Measurements from ENCODE around the gene MSL3B.

The MSL3B gene

DNA sequence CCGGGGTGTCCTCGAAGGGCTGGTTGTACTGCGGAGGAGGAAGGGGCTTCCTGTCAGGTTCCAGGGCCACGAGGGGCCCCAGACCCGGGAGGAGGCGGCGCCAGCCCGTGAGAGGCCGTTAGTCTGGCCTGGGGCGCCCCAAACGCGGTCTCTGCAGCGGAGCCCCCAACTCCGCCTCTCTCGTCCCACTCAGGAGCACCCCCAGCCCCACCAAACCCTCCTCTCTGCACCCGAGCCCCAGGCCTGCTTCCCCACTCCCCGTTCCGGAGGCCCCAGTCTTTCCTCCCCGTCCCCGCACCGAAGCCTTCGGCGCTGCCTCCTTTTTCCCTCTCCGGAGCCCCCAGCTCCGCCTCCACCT is 14.3 kb downstream of the MSL3B start:
- DNase-seq (ENCODE audit: low read depth in 4 of 4, low spot score in 2 of 4) = no peak

GRCh38 chr2:233853353-233853752 is 14.8 kb downstream of the MSL3B start:
- DNase-seq (ENCODE audit: low read depth in 4 of 4, low spot score in 2 of 4) = no peak

DNA sequence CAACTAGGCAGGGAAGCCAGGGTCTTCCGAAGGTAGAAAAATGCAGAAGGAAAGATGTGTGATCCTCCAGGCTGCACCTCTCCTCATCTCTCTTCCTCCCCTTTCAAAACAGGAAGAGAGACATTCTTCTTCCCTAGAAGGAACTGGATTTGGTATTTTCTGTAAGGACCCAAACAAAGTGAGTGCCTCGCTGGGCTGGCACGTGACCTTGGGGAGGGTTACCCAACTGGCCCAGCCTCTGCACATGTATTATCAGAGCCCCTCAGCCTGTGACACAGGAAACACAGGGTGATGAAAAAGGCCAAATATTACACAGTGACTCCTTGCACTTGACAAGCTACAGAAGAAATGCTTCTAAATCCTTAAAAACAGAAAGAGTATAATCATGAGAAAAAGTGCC is 16.1 kb downstream of the MSL3B start:
- DNase-seq (ENCODE audit: low read depth in 4 of 4, low spot score in 2 of 4) = no peak

GRCh38 chr2:233851169-233851568 is 17.0 kb downstream of the MSL3B start:
- DNase-seq (ENCODE audit: low read depth in 4 of 4, low spot score in 2 of 4) = no peak

- DNase-seq (ENCODE audit: low read depth in 4 of 4, low spot score in 2 of 4) = no peak
These were observed 17.4 kb downstream of the MSL3B start for GRCh38 chr2:233850745-233851144.

DNA sequence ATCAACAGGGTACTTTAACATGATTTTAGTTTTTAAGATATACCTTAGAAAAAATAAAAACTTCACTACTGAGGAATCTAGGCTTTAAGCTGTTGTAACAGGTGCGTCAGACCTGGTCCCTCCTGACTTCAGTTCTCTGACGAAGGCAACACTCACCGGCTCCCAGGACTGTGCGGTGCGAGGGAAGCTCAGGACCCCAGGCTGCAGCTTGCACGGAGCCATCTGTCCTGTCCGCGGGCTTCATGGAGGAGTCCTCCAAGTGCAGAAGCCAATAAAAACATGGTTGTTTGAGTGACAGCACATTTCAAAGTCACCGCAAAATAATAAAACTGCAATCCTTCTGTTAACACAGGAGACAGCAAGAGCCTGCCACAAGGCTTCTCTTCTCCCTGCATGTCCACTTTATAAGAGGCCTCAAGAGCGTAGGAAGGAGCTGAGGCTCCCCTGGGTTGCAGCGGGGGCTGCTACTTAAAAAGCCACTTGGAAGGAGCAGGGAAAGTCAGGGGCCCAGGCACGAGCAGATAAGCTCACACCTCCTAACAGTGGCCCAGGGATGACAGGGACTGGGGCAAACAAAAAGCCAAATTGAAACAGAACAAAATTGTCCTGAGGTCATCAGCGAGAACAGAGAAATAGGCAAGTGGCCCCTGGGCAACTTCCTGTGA is 18.4 kb downstream of the MSL3B start:
- no peak for DNase-seq (ENCODE audit: low read depth in 4 of 4, low spot score in 2 of 4)

GRCh38 chr2:233848276-233848675 is 19.9 kb downstream of the MSL3B start:
- DNase-seq (ENCODE audit: low read depth in 4 of 4, low spot score in 2 of 4) = no peak

DNA sequence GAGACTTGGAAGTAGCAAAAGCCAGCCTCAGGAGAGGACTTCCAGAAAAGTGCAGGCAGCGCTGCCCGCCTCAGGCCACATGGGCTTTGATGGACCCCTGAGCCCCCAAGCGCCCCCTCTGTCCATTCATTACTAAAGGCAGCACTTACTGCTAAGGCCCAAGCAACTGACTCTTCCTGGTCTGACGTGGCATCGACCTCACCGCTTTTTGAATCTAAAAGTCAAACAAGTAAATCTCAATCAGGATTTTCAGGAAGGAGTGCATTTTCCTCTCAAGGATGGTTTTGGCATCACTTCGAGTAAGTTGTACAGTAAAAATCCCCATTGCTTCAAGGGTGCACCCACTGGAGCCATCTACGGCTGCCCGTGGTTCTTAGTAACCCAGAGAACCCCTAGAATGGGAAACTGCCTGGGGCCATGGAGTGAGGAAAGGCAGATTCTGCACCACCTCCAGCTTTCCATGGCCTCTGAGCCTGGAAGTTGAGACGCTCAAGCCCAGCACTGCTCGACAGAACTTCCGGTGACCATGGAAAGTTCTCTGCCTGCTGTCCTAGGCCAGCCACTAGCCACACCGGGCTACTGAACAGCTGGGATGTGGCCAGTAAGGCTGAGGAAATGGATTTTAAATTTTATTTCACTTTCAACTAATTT is 20.8 kb downstream of the MSL3B start:
- no peak for DNase-seq (ENCODE audit: low read depth in 4 of 4, low spot score in 2 of 4)

DNA sequence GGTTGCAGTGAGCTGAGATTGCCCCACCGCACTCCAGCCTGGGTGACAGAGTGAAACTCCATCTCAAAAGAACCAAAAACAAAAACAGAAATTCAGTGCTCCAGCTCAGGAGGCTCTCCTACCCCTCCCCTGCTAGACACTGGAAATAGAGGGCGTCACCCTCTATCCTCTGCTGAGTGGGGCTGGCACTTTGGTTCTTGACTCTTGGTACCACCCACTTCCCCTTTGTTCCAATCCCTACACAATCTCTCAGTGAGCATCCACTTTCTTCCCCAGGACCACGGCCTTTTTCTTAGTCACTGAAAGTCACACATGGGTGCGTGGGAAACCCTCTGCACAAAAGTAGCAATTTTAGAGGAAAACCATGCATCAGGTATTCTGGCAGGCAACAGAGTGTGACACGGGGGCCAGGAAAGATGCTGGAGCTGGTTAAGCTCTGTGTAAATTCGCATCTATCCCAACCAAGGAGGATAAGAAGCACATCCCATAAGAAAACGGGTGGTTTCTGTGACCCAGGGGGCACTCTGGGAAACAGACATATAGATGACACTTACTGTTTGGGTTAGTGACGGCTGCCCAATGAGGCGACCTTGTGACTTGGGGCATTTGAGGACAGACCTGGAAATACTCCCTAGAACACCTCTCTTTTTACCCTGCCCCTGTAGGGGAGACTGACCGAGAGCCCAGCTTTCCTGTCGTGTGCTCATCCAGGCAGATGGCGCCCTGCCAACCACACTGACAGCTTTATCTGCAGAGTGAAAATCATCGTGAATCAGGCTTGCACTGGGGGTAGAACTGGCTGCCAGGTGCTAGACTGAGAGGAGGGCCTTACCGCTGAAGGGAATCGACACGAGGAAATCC is 21.6 kb downstream of the MSL3B start:
- no peak for DNase-seq (ENCODE audit: low read depth in 4 of 4, low spot score in 2 of 4)

DNA sequence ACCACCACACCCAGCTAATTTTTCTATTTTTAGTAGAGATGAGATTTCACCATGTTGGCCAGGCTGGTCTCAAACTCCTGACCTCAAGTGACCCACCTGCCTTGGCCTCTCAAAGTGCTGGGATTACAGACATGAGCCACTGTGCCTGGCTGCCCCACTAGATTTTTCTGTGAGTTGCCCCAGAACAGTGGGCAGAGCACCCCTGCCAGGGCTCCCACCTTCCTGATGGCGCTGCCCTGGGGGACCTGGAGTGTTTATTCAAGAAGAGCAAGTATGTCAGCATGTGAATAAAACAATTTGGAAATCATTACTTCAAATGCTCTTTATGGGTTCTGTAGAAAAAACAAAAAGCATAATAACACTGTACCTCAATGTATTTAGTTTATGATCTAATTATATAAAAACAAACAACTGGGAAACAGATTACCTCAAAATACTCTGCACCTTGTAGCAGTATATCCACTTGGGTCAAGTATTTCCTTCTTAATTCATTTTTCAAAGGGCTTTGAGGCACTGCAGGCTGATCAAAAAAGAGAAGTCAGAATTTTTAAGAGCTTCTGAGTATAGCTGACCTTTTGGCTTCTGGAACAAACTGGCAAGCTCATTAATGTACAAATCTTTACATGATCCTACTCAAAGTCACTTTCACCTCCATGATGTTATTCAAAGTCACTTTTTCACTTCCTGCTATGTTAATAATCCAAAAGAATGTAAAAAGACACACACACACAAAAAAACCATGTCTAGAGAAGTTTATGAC is 22.7 kb downstream of the MSL3B start:
- DNase-seq (ENCODE audit: low read depth in 4 of 4, low spot score in 2 of 4) = no peak

DNA sequence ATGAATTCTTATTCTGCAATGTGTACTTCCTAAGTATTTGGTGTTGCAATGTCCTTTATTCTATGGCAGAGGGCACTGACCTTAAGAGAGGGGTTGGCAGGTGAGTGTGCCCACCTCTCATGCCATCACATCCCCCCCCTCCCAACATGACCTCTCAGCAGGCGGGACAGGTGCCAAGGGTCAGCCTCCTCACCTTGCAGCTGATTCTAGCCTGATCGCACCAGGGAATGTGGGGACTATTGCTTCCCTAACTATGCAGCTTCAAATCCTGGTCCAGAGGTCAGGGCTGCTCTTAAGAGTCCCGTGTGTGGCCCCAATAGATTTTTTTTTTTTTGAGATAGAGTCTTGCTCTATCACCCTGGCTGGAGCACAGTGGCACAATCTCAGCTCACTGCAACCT is 23.4 kb downstream of the MSL3B start:
- no peak for DNase-seq (ENCODE audit: low read depth in 4 of 4, low spot score in 2 of 4)

GRCh38 chr2:233844064-233844807 is 23.9 kb downstream of the MSL3B start:
- DNase-seq (ENCODE audit: low read depth in 4 of 4, low spot score in 2 of 4) = no peak

GRCh38 chr2:233841183-233841582 is 27.0 kb downstream of the MSL3B start:
- no peak for DNase-seq (ENCODE audit: low read depth in 4 of 4, low spot score in 2 of 4)

DNA sequence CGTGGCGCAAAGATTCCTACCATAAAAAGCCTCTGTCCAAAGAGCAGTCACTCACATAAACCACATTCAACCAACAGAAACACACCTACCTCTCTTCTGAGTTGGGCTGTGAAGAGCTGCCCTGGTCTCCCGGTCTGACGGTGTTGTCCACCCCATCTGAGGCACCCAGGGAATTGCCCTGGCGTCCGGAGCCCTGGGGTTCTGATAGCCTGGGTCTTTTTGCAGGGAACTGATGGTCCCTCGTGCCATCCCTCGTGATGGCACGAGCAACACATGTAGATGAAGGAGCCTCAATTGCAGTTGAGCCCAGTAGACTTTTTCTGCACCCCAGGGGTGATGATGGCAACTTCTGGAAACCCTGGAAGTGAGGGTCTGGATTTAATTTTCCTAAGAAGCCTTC is 27.7 kb downstream of the MSL3B start:
- DNase-seq (ENCODE audit: low read depth in 4 of 4, low spot score in 2 of 4) = no peak

DNA sequence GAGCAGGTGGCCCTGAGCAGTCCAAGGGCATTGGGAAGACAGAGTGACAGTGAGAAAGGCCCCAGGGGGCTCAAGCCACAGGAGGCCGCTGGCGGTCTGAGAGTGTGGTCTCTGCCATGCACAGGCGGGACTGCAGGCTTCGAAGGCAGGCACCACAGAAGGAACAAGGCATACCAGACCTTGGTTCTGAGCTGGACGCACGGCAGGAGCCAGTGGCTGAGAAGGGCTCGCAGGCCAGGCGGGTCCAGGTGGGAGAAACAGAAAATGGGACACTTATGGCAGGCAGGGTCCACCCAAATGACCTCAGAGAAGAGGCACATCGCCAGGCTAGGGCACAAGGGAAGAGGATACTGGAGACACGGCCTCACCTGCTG is 28.8 kb downstream of the MSL3B start:
- DNase-seq (ENCODE audit: low read depth in 4 of 4, low spot score in 2 of 4) = no peak

- no peak for DNase-seq (ENCODE audit: low read depth in 4 of 4, low spot score in 2 of 4)
These were observed 29.3 kb downstream of the MSL3B start for GRCh38 chr2:233838726-233839446.

- no peak for DNase-seq (ENCODE audit: low read depth in 4 of 4, low spot score in 2 of 4)
These were observed 29.9 kb downstream of the MSL3B start for GRCh38 chr2:233838251-233838650.

GRCh38 chr2:233837694-233838229 is 30.4 kb downstream of the MSL3B start:
- no peak for DNase-seq (ENCODE audit: low read depth in 4 of 4, low spot score in 2 of 4)

DNA sequence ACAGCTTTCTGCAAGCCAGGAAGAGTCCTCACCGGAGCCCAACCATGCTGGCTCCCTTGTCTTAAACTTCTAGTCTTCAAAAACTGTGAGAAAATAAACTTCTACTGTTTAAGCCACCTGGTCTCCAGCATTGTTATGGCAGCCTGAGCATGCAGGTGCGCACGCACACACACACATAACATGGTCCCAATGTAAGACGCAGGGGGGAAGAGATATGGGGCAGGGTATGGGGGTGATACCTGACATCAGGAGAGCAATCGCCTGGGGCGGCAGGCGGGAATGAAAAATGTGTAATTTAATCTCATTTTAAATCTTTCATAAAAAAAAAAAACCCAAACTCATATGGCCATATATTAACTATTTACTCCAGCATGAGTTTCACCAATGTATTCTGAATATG is 31.8 kb downstream of the MSL3B start:
- DNase-seq (ENCODE audit: low read depth in 4 of 4, low spot score in 2 of 4) = no peak

Measured in left renal cortex interstitium (tissue), 4 donors.